Ovary (tissue), 3 donors: Measurements from ENCODE around the gene DUSP2.

Source experiments
- CTCF ChIP-seq, 3 donors: fragments of 450-650 bp in 2 of 3; fragments of 200-600 bp in 1 of 3; IDR thresholded peaks; one replicate each; pipeline versions ENCODE4 v1.5.1 to v1.8.0; 2016 to 2022; ENCODE audit warnings: antibody characterized with exemption in 3 of 3, mild to moderate bottlenecking in 1 of 3
- EP300 ChIP-seq: sonication (generic); formaldehyde crosslinking; IDR thresholded peaks from one replicate; pipeline ENCODE4 v1.6.1; 2017; ENCODE audit warnings: antibody characterized with exemption
- POLR2A ChIP-seq: fragments of 450-650 bp; IDR thresholded peaks from one replicate; pipeline ENCODE4 v1.6.1; 2017; ENCODE audit warnings: antibody characterized with exemption, mild to moderate bottlenecking, moderate library complexity
- donor health status: DM: no; HTN: no; CAD: no.

GRCh38 chr2:96161898-96162297 is 16.7 kb upstream of the DUSP2 start:
- TF ChIP-seq POLR2A (no peak), CTCF (IDR thresholded peaks at IDR 0.05) (no peak), EP300 (no peak)
